CD14-positive monocyte (primary cell): ENCODE data around the gene ADAMTS18. TPM values are rescaled to one million over a fixed set of nuclear protein-coding genes. Genes with fewer than 3 reads are reported as not detected.

Source experiments
- DNase-seq, 3 donors: peaks; one replicate each; pipeline ENCODE4 v3.0.0-alpha.2; 2011 to 2022
- H2AFZ ChIP-seq: 2 replicates; pipeline ENCODE4 v1.6.0; 2012; ENCODE audit warnings: mild to moderate bottlenecking, low read depth, low read length, inconsistent platforms; ENCODE audit not compliant: insufficient read depth, poor library complexity, severe bottlenecking
- H3K27ac ChIP-seq, 2 donors: 1 replicate in 1 of 2; 2 replicates in 1 of 2; pipeline ENCODE4 v1.5.1; 2012 to 2013; ENCODE audit warnings: low read length in 2 of 2, control low read depth in 1 of 2, inconsistent platforms in 1 of 2, low read depth in 1 of 2, mild to moderate bottlenecking in 1 of 2
- H3K27me3 ChIP-seq, 2 donors: one replicate each; pipeline versions ENCODE4 v1.6.0 to v1.6.1; 2011 to 2013; ENCODE audit warnings: low read length in 2 of 2; ENCODE audit not compliant: control insufficient read depth in 2 of 2, insufficient read depth in 2 of 2
- H3K36me3 ChIP-seq, 2 donors: replicated peaks in 1 of 2; 1 replicate in 1 of 2; 2 replicates in 1 of 2; pipeline versions ENCODE4 v1.5.1 to v1.6.1; 2012 to 2013; ENCODE audit warnings: low read length in 2 of 2, control low read depth in 1 of 2, inconsistent platforms in 1 of 2, mild to moderate bottlenecking in 1 of 2; ENCODE audit not compliant: insufficient read depth in 2 of 2, control insufficient read depth in 1 of 2
- H3K4me1 ChIP-seq, 2 donors: 1 replicate in 1 of 2; 2 replicates in 1 of 2; pipeline versions ENCODE4 v1.5.1 to v1.6.1; 2012 to 2013; ENCODE audit warnings: low read length in 2 of 2, control low read depth in 1 of 2, inconsistent platforms in 1 of 2, mild to moderate bottlenecking in 1 of 2, moderate library complexity in 1 of 2; ENCODE audit not compliant: insufficient read depth in 2 of 2, control insufficient read depth in 1 of 2
- H3K4me2 ChIP-seq: replicated peaks from 2 replicates; pipeline ENCODE3; 2012; ENCODE audit warnings: low read length, moderate library complexity, mild to moderate bottlenecking; ENCODE audit not compliant: poor library complexity, severe bottlenecking; ENCODE audit errors: extremely low read depth
- H3K4me3 ChIP-seq, 3 experiments: fragments of 200-600 bp in 1 of 3; sonication (generic) in 1 of 3; replicated peaks in 1 of 3; 1 replicate in 2 of 3; 2 replicates in 1 of 3; pipeline ENCODE4 v1.5.1; 2011 to 2013; ENCODE audit warnings: low read length in 3 of 3, mild to moderate bottlenecking in 3 of 3, control low read depth in 2 of 3, low read depth in 2 of 3, inconsistent platforms in 1 of 3, moderate library complexity in 1 of 3
- H3K79me2 ChIP-seq: 2 replicates; pipeline ENCODE4 v1.6.0; 2012; ENCODE audit warnings: mild to moderate bottlenecking, control low read depth, inconsistent platforms, low read length, moderate library complexity; ENCODE audit not compliant: insufficient read depth
- H3K9ac ChIP-seq: 2 replicates; pipeline ENCODE4 v1.6.0; 2017; ENCODE audit warnings: low read length, mild to moderate bottlenecking; ENCODE audit not compliant: insufficient read depth, poor library complexity, severe bottlenecking
- H3K9me3 ChIP-seq, 2 donors: replicated peaks in 1 of 2; 1 replicate in 1 of 2; 2 replicates in 1 of 2; pipeline versions ENCODE4 v1.5.1 to v1.6.1; 2012 to 2013; ENCODE audit warnings: low read length in 2 of 2, control low read depth in 1 of 2; ENCODE audit not compliant: control insufficient read depth in 1 of 2, insufficient read depth in 1 of 2
- H4K20me1 ChIP-seq: 2 replicates; pipeline ENCODE4 v1.6.0; 2012; ENCODE audit warnings: mild to moderate bottlenecking, low read length, control low read depth, moderate library complexity; ENCODE audit not compliant: insufficient read depth
- H3K27ac Mint-ChIP-seq, 7 donors: one replicate each; pipeline ENCODE4 v1.8.0; 2020; ENCODE audit warnings: mild to moderate bottlenecking in 7 of 7, mixed read lengths in 7 of 7, moderate library complexity in 6 of 7, inconsistent platforms in 2 of 7
- H3K27me3 Mint-ChIP-seq, 3 donors: one replicate each; pipeline ENCODE4 v1.8.0; 2021 to 2022; ENCODE audit warnings: low read depth in 3 of 3, mild to moderate bottlenecking in 3 of 3, mixed read lengths in 3 of 3, moderate library complexity in 3 of 3, inconsistent platforms in 1 of 3
- H3K36me3 Mint-ChIP-seq, 2 donors: one replicate each; pipeline ENCODE4 v1.8.0; 2020; ENCODE audit warnings: mixed read lengths in 2 of 2, inconsistent platforms in 1 of 2, mild to moderate bottlenecking in 1 of 2
- H3K4me1 Mint-ChIP-seq: one replicate; pipeline ENCODE4 v1.8.0; 2020; ENCODE audit warnings: mild to moderate bottlenecking, mixed read lengths
- H3K4me3 Mint-ChIP-seq, 2 donors: one replicate each; pipeline ENCODE4 v1.8.0; 2020; ENCODE audit warnings: mild to moderate bottlenecking in 2 of 2, mixed read lengths in 2 of 2, moderate library complexity in 1 of 2
- H3K9me3 Mint-ChIP-seq, 7 donors: one replicate each; pipeline ENCODE4 v1.8.0; 2020 to 2022; ENCODE audit warnings: mixed read lengths in 7 of 7, mild to moderate bottlenecking in 6 of 7, moderate library complexity in 6 of 7, inconsistent platforms in 2 of 7
- WGBS: methylation state at CpG from one replicate; pipeline ENCODE4 v1.1.5; 2013; ENCODE audit warnings: missing lambda C conversion rate; ENCODE audit not compliant: insufficient coverage; 5-methylcytosine and 5-hydroxymethylcytosine counted together
- intact Hi-C, 2 donors: fragments of 100-400 bp; cut with micrococcal nuclease; formaldehyde crosslinking; loops; one replicate each; pipeline versions ENCODE4 v1.15.0 to v1.15.1; 2023
- polyA plus RNA-seq, 3 donors: library from polyadenylated mRNA; depleted of rRNA in 1 of 3; unstranded in 2 of 3; stranded (reverse) in 1 of 3; fragments of 300-500 nt in 2 of 3; fragments of >200 nt in 1 of 3; fragmentation: Illumina TruSeq in 2 of 3; gene quantifications; 1 replicate in 2 of 3; 2 replicates in 1 of 3; pipeline ENCODE4 v1.2.3, GENCODE V29; 2012 to 2021
- TF ChIP-seq, protein P1 (sequence below): fragments of 200-600 bp; IDR thresholded peaks from one replicate; pipeline ENCODE4 v1.8.0; 2022; ENCODE audit warnings: antibody characterized with exemption, mild to moderate bottlenecking

Gene ADAMTS18
- polyA plus RNA-seq, 3 donors, result not detected

DNA sequence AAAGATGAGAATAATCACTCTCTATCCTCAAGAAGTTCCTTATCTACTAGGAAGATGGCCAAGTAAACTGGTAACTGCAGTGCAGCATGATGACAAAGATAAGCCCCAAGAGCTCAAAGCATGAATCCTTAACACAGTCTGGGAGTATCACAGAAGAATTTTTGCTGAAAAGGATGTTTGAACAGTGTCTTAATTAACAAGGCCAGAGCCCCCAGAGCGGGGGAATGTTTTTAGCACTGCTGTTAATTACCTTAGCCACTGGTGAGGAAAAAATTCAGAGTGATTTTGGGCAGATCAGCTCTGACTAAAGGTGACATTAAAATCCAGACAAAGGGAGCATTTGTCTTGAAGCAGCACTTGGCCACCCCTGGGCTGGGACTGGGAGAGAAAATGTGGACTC is 30.1 kb downstream of the ADAMTS18 start:
- Histone ChIP-seq H3K36me3 (no peaks in the 10 kb centered on the region), H3K9me3 (no peaks in the 10 kb centered on the region), H3K4me3 (no peak overlapping the region), H3K4me1 (no peaks in the 10 kb centered on the region), H4K20me1 (no peaks in the 10 kb centered on the region), H3K27me3 (peaks cover 0 to 3% of the 10 kb centered on the region in 2 donors), H3K79me2 (no peaks in the 10 kb centered on the region), H3K27ac (no peak overlapping the region), H3K9ac (no peak overlapping the region), H2AFZ (no peak overlapping the region), H3K4me2 (no peak overlapping the region)
- Mint-ChIP-seq H3K27ac (no peak overlapping the region), H3K4me3 (no peak overlapping the region), H3K4me1 (no peaks in the 10 kb centered on the region), H3K36me3 (no peaks in the 10 kb centered on the region), H3K27me3 (peaks cover 0 to 2% (median 1%) of the 10 kb centered on the region in 3 donors), H3K9me3 (peaks cover 0 to 3% (median 0%) of the 10 kb centered on the region in 7 donors)
- TF ChIP-seq, protein P1, sequence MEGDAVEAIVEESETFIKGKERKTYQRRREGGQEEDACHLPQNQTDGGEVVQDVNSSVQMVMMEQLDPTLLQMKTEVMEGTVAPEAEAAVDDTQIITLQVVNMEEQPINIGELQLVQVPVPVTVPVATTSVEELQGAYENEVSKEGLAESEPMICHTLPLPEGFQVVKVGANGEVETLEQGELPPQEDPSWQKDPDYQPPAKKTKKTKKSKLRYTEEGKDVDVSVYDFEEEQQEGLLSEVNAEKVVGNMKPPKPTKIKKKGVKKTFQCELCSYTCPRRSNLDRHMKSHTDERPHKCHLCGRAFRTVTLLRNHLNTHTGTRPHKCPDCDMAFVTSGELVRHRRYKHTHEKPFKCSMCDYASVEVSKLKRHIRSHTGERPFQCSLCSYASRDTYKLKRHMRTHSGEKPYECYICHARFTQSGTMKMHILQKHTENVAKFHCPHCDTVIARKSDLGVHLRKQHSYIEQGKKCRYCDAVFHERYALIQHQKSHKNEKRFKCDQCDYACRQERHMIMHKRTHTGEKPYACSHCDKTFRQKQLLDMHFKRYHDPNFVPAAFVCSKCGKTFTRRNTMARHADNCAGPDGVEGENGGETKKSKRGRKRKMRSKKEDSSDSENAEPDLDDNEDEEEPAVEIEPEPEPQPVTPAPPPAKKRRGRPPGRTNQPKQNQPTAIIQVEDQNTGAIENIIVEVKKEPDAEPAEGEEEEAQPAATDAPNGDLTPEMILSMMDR, result no peak
- WGBS, result no CpG with 5 or more reads among the region's 1 CpG
- DNase-seq, result no peak
- intact Hi-C loops, result no loop called here

DNA sequence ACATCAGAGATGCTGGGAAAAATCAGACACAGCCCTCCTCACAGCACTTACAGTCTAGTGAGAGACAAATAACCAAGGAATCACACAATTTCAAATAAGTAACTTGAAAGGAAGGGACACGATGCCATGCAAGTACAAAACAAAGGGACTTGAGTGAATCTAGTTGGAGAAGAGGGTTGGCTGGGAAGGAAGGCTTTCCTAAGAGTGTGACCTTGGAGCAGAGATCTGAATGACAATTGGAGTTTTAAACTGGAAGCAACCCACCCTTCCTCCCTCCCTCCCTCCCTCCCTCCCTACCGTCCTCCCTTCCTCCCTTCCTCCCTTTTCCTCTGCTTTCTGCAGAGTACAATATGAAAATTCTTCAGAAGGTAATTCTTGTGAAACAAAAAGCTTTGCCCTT is 31.1 kb downstream of the ADAMTS18 start:
- H3K79me2 ChIP-seq, result no peaks in the 10 kb centered on the region
- no peak overlapping the region for H2AFZ ChIP-seq
- H3K27me3 ChIP-seq, result peaks cover 0 to 3% of the 10 kb centered on the region in 2 donors
- no peak for DNase-seq
- no peak overlapping the region for H3K4me3 ChIP-seq
- no peaks in the 10 kb centered on the region for H3K4me1 ChIP-seq
- Mint-ChIP-seq H3K4me1 (no peaks in the 10 kb centered on the region), H3K9me3 (peaks cover 0 to 3% (median 0%) of the 10 kb centered on the region in 7 donors), H3K27ac (no peak overlapping the region), H3K36me3 (no peaks in the 10 kb centered on the region), H3K4me3 (no peak overlapping the region), H3K27me3 (peaks cover 0 to 2% (median 0%) of the 10 kb centered on the region in 3 donors)
- no peak overlapping the region for H3K4me2 ChIP-seq
- H3K27ac ChIP-seq, result no peak overlapping the region
- no peaks in the 10 kb centered on the region for H3K36me3 ChIP-seq
- WGBS, result no CpG with 5 or more reads among the region's 2 CpGs
- H3K9me3 ChIP-seq, result no peaks in the 10 kb centered on the region
- TF ChIP-seq, protein P1, result no peak
- no peaks in the 10 kb centered on the region for H4K20me1 ChIP-seq
- intact Hi-C loops, result no loop called here
- no peak overlapping the region for H3K9ac ChIP-seq
